DOHH2 (cell line): Measurements from ENCODE around the gene TMEM219.

Source experiments
- H3F3A ChIP-seq: fragments of 200-600 bp; sonication (generic), shearing (Covaris generic); 2 replicates; pipeline ENCODE4 v1.6.0; 2016; ENCODE audit warnings: antibody characterized with exemption, mild to moderate bottlenecking; ENCODE audit not compliant: control insufficient read depth, insufficient read depth
- H3K27ac ChIP-seq: fragments of 200-600 bp; sonication (generic); 2 replicates; pipeline ENCODE4 v1.5.1; 2014; ENCODE audit warnings: low read depth, mild to moderate bottlenecking, low read length, moderate library complexity
- H3K27me3 ChIP-seq: fragments of 200-600 bp; sonication (generic); 2 replicates; pipeline ENCODE4 v1.6.1; 2014; ENCODE audit warnings: mild to moderate bottlenecking, low read length, mixed read lengths; ENCODE audit not compliant: control insufficient read depth
- H3K36me3 ChIP-seq: fragments of 200-600 bp; sonication (generic); 2 replicates; pipeline ENCODE4 v1.6.1; 2014; ENCODE audit warnings: mild to moderate bottlenecking, low read length, moderate library complexity, mixed read lengths; ENCODE audit not compliant: control insufficient read depth
- H3K4me1 ChIP-seq: fragments of 200-600 bp; sonication (generic); 2 replicates; pipeline ENCODE4 v1.6.1; 2014; ENCODE audit warnings: mild to moderate bottlenecking, low read length, mixed read lengths; ENCODE audit not compliant: control insufficient read depth
- H3K4me2 ChIP-seq: fragments of 200-600 bp; sonication (generic); 2 replicates; pipeline ENCODE4 v1.6.0; 2014; ENCODE audit warnings: mild to moderate bottlenecking, low read length, moderate library complexity
- H3K4me3 ChIP-seq: fragments of 200-600 bp; sonication (generic); 2 replicates; pipeline ENCODE4 v1.5.1; 2014; ENCODE audit warnings: mild to moderate bottlenecking, low read length, mixed read lengths
- H3K79me2 ChIP-seq: fragments of 200-600 bp; sonication (generic); 2 replicates; pipeline ENCODE4 v1.6.1; 2014; ENCODE audit warnings: mild to moderate bottlenecking, low read length, mixed read lengths; ENCODE audit not compliant: control insufficient read depth
- H3K9me2 ChIP-seq: fragments of 200-600 bp; sonication (generic); replicated peaks from 2 replicates; pipeline ENCODE4 v1.6.1; 2014; ENCODE audit warnings: mild to moderate bottlenecking, low read length, mixed read lengths; ENCODE audit not compliant: control insufficient read depth
- H3K9me3 ChIP-seq: fragments of 200-600 bp; sonication (generic); 2 replicates; pipeline ENCODE4 v1.6.1; 2014; ENCODE audit warnings: antibody characterized with exemption, low read length, mixed read lengths; ENCODE audit not compliant: control insufficient read depth, insufficient read depth
- H4K20me1 ChIP-seq: fragments of 200-600 bp; sonication (generic); 2 replicates; pipeline ENCODE4 v1.6.0; 2014; ENCODE audit warnings: low read depth, mild to moderate bottlenecking, antibody characterized with exemption, low read length, moderate library complexity; ENCODE audit not compliant: control insufficient read depth, insufficient read depth
- EZH2phosphoT487 ChIP-seq: fragments of 200-600 bp; sonication (generic); IDR thresholded peaks from 2 replicates; pipeline ENCODE4 v1.6.1; 2017; ENCODE audit warnings: borderline replicate concordance, mild to moderate bottlenecking, antibody characterized with exemption, low read length, moderate library complexity, mixed read lengths
- TF ChIP-seq, protein P1 (sequence below): fragments of 200-600 bp; sonication (generic); IDR thresholded peaks from one replicate; pipeline ENCODE4 v1.5.1; 2014; ENCODE audit warnings: antibody characterized with exemption, mild to moderate bottlenecking, low read depth, low read length; ENCODE audit not compliant: poor library complexity, severe bottlenecking

TMEM219 gene

DNA sequence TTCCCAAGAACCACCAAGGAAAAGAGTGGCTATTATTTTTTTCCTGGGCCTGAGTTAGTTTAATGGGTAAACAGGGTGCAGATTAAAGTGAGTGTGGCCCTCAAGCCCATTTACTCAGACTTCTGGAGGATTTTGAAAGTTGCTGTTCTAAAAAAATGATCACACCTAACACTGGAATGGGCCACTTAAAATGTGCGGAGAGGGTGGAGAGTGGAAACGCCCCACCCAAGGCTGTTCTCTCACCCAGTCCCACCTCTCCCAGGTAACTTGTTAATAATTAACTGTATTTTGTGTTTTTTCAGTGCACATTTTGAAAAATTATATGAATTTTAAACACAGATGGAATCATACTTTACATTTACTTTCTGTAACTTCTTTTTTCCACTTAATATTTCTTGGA lies 28.2 kb downstream of the TMEM219 start:
- Histone ChIP-seq H4K20me1 (no peaks in the 10 kb centered on the region), H3K4me3 (no peak overlapping the region), H3K79me2 (peaks cover 13% of the 10 kb centered on the region), H3K4me1 (peaks cover 17% of the 10 kb centered on the region), H3K4me2 (no peak overlapping the region), H3K27me3 (no peaks in the 10 kb centered on the region), H3K9me2 (no peaks in the 10 kb centered on the region), H3K36me3 (peaks cover 94% of the 10 kb centered on the region), H3F3A (peaks cover 11% of the 10 kb centered on the region), H3K9me3 (no peaks in the 10 kb centered on the region), H3K27ac (no peak overlapping the region)
- TF ChIP-seq, protein P1, sequence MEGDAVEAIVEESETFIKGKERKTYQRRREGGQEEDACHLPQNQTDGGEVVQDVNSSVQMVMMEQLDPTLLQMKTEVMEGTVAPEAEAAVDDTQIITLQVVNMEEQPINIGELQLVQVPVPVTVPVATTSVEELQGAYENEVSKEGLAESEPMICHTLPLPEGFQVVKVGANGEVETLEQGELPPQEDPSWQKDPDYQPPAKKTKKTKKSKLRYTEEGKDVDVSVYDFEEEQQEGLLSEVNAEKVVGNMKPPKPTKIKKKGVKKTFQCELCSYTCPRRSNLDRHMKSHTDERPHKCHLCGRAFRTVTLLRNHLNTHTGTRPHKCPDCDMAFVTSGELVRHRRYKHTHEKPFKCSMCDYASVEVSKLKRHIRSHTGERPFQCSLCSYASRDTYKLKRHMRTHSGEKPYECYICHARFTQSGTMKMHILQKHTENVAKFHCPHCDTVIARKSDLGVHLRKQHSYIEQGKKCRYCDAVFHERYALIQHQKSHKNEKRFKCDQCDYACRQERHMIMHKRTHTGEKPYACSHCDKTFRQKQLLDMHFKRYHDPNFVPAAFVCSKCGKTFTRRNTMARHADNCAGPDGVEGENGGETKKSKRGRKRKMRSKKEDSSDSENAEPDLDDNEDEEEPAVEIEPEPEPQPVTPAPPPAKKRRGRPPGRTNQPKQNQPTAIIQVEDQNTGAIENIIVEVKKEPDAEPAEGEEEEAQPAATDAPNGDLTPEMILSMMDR = no peak
- no peak for TF ChIP-seq EZH2phosphoT487

DNA sequence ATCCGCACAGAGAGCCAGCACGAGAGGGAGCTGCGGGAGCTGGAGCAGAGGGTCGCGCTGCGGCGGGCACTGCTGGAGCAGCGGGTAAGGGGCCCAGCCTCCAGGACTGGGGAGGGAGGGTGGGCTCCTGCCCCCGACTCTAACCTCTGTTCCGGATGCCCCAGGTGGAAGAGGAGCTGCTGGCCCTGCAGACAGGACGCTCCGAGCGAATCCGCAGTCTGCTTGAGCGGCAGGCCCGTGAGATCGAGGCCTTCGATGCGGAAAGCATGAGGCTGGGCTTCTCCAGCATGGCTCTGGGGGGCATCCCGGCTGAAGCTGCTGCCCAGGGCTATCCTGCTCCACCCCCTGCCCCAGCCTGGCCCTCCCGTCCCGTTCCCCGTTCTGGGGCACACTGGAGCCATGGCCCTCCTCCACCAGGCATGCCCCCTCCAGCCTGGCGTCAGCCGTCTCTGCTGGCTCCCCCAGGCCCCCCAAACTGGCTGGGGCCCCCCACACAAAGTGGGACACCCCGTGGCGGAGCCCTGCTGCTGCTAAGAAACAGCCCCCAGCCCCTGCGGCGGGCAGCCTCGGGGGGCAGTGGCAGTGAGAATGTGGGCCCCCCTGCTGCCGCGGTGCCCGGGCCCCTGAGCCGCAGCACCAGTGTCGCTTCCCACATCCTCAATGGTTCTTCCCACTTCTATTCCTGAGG lies 29.1 kb downstream of the TMEM219 start:
- Histone ChIP-seq H3K79me2 (peaks cover 16% of the 10 kb centered on the region), H3K27me3 (no peaks in the 10 kb centered on the region), H3K4me2 (no peak overlapping the region), H4K20me1 (no peaks in the 10 kb centered on the region), H3K9me2 (no peaks in the 10 kb centered on the region), H3K4me1 (peaks cover 25% of the 10 kb centered on the region), H3K4me3 (no peak overlapping the region), H3K27ac (no peak overlapping the region), H3K9me3 (no peaks in the 10 kb centered on the region), H3K36me3 (peaks cover 91% of the 10 kb centered on the region), H3F3A (peaks cover 14% of the 10 kb centered on the region)
- TF ChIP-seq, protein P1 = no peak
- no peak for TF ChIP-seq EZH2phosphoT487

DNA sequence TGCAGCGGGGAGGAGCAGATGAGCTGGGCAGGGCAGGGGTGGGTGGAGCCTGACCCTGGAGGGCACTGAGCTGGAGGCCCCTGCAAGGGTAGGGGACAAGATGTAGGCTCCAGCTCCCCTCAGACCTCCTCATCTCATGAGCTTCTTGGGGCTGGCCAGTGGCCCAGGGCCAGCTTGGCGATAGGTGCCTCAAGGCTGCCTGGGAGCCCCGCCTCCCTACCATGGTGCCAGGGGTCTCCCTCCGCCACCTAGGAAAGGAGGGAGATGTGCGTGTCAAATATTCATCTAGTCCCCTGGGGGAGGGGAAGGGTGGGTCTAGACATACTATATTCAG lies 29.7 kb downstream of the TMEM219 start:
- no peaks in the 10 kb centered on the region for H4K20me1 ChIP-seq

More for the DNA sequence above, 29.7 kb downstream of the TMEM219 start:
- H3K4me3 ChIP-seq = no peak overlapping the region
- H3K4me2 ChIP-seq = no peak overlapping the region
- no peak overlapping the region for H3K27ac ChIP-seq
- H3K36me3 ChIP-seq = peaks cover 89% of the 10 kb centered on the region
- peaks cover 25% of the 10 kb centered on the region for H3K4me1 ChIP-seq
- TF ChIP-seq, protein P1 = no peak
- TF ChIP-seq EZH2phosphoT487 = no peak
- H3K9me2 ChIP-seq = no peaks in the 10 kb centered on the region
- H3K9me3 ChIP-seq = no peaks in the 10 kb centered on the region
- peaks cover 14% of the 10 kb centered on the region for H3F3A ChIP-seq
- H3K79me2 ChIP-seq = peaks cover 21% of the 10 kb centered on the region
- no peaks in the 10 kb centered on the region for H3K27me3 ChIP-seq
